A549 (cell line): ENCODE measurements around the gene TAX1BP1. TPM values are rescaled to one million over a fixed set of nuclear protein-coding genes. Genes with fewer than 3 reads are reported as not detected.

Experiments
- ATAC-seq, 2 experiments: fragments of 200-7000 bp in 1 of 2; fragments of >200 bp in 1 of 2; cut with Nextera tagmentation in 1 of 2; cut with Tn5 transposase in 1 of 2; 3 replicates each; pipeline versions ENCODE4 v1.8.0 to v1.9.1; 2018 to 2020; ENCODE audit warnings: mild to moderate bottlenecking in 1 of 2, moderate library complexity in 1 of 2
- CTCF ChIA-PET: fragments of 300-600 bp; sonication (Branson Sonifier 250); formaldehyde crosslinking; extraction: SDS; loops from one replicate; lab custom pipeline; 2021; ENCODE audit warnings: antibody characterized with exemption, inconsistent platforms; lab: Yijun Ruan, JAX
- POLR2A ChIA-PET: fragments of 350-600 bp; formaldehyde crosslinking; extraction: SDS; loops from one replicate; lab custom pipeline; 2021; ENCODE audit warnings: antibody characterized with exemption, inconsistent platforms; lab: Yijun Ruan, JAX
- DNase-seq, 2 experiments: peaks; one replicate each; pipeline versions ENCODE4 v3.0.0 to v3.0.0-alpha.2; 2011 to 2016; ENCODE audit warnings: low read depth in 1 of 2, low spot score in 1 of 2
- FAIRE-seq: peaks from 2 replicates; lab custom pipeline; 2011; peaks lifted over from hg19 to GRCh38; lab: Jason Lieb, UNC
- H3K27ac ChIP-seq, 2 experiments: fragments of >200 bp; sonication (Bioruptor Twin); formaldehyde crosslinking; 3 replicates each; pipeline ENCODE4 v1.5.1; 2016 to 2017
- H3K4me1 ChIP-seq: fragments of >200 bp; sonication (Bioruptor Twin); formaldehyde crosslinking; 3 replicates; pipeline ENCODE4 v1.6.1; 2016
- H3K4me2 ChIP-seq: fragments of >200 bp; sonication (Bioruptor Twin); formaldehyde crosslinking; 3 replicates; pipeline ENCODE4 v1.6.1; 2016
- H3K4me3 ChIP-seq: fragments of >200 bp; sonication (Bioruptor Twin); formaldehyde crosslinking; 3 replicates; pipeline ENCODE4 v1.5.1; 2016
- H3K9me3 ChIP-seq: fragments of >200 bp; sonication (Bioruptor Twin); formaldehyde crosslinking; 3 replicates; pipeline ENCODE4 v1.6.1; 2016
- CBX2 ChIP-seq: fragments of 200-600 bp; sonication (generic); IDR thresholded peaks from 2 replicates; pipeline ENCODE4 v1.6.1; 2016; ENCODE audit warnings: low read depth, mild to moderate bottlenecking, borderline replicate concordance
- CBX8 ChIP-seq: fragments of 200-600 bp; sonication (generic); IDR thresholded peaks from 2 replicates; pipeline ENCODE4 v1.6.1; 2016
- CHD2 ChIP-seq: fragments of 150-350 bp; IDR thresholded peaks from 2 replicates; pipeline ENCODE4 v1.6.1; 2014; ENCODE audit warnings: low read length; ENCODE audit not compliant: partially characterized antibody
- E2F6 ChIP-seq: IDR thresholded peaks from 2 replicates; pipeline ENCODE4 v1.6.1; 2012; ENCODE audit warnings: low read depth, borderline replicate concordance
- EHF ChIP-seq: fragments of 250-450 bp; sonication (Bioruptor Pico); IDR thresholded peaks from 2 replicates; pipeline ENCODE4 v1.5.0; 2020; ENCODE audit warnings: mild to moderate bottlenecking
- EHMT2 ChIP-seq: fragments of 200-600 bp; sonication (generic); IDR thresholded peaks from 2 replicates; pipeline ENCODE4 v1.6.1; 2016; ENCODE audit warnings: antibody characterized with exemption, low read depth, mild to moderate bottlenecking, moderate library complexity
- ESRRA ChIP-seq: fragments of 150-350 bp; IDR thresholded peaks from 2 replicates; pipeline ENCODE4 v1.6.1; 2014; ENCODE audit warnings: mild to moderate bottlenecking, low read length, borderline replicate concordance
- FOXS1 ChIP-seq: fragments of 250-450 bp; sonication (Bioruptor Pico); IDR thresholded peaks from 2 replicates; pipeline ENCODE4 v1.5.0; 2020; ENCODE audit warnings: mild to moderate bottlenecking, moderate library complexity
- GATA3 ChIP-seq: IDR thresholded peaks from 2 replicates; pipeline ENCODE4 v1.6.1; 2012; ENCODE audit warnings: borderline replicate concordance
- HDAC2 ChIP-seq: fragments of 200-600 bp; sonication (generic); IDR thresholded peaks from 2 replicates; pipeline ENCODE4 v1.6.1; 2016
- HEYL ChIP-seq: fragments of 250-450 bp; sonication (Bioruptor Pico); IDR thresholded peaks from 2 replicates; pipeline ENCODE4 v1.8.0; 2021; ENCODE audit warnings: mild to moderate bottlenecking, moderate library complexity
- HOXB13 ChIP-seq: fragments of 250-450 bp; sonication (Bioruptor Pico); IDR thresholded peaks from 2 replicates; pipeline ENCODE4 v1.5.0; 2020; ENCODE audit warnings: low read depth, mild to moderate bottlenecking, moderate library complexity
- HOXB5 ChIP-seq: fragments of 250-450 bp; sonication (Bioruptor Pico); IDR thresholded peaks from 2 replicates; pipeline ENCODE4 v1.5.0; 2020; ENCODE audit warnings: mild to moderate bottlenecking, moderate library complexity
- JUNB ChIP-seq: fragments of >200 bp; sonication (Bioruptor Twin); formaldehyde crosslinking; IDR thresholded peaks from 2 replicates; pipeline ENCODE4 v1.6.1; 2016
- KDM1A ChIP-seq: fragments of 200-600 bp; sonication (generic); IDR thresholded peaks from 2 replicates; pipeline ENCODE4 v1.6.1; 2016; ENCODE audit warnings: low read depth, mild to moderate bottlenecking
- MAFK ChIP-seq: fragments of 450-650 bp; IDR thresholded peaks from 2 replicates; pipeline ENCODE4 v1.6.1; 2014; ENCODE audit not compliant: partially characterized antibody
- MAZ ChIP-seq: fragments of 150-350 bp; IDR thresholded peaks from 2 replicates; pipeline ENCODE4 v1.6.1; 2014; ENCODE audit warnings: antibody characterized with exemption, low read depth, low read length, borderline replicate concordance
- PBX3 ChIP-seq: IDR thresholded peaks from 2 replicates; pipeline ENCODE4 v1.6.1; 2012
- POLR2A ChIP-seq: IDR thresholded peaks from 2 replicates; pipeline ENCODE4 v1.6.1; 2012; ENCODE audit warnings: mild to moderate bottlenecking, low read length
- RAD21 ChIP-seq, 2 experiments: fragments of >200 bp in 1 of 2; sonication (Bioruptor Twin) in 1 of 2; formaldehyde crosslinking in 1 of 2; IDR thresholded peaks in 1 of 2; conservative IDR thresholded peaks in 1 of 2; 2 replicates in 1 of 2; 3 replicates in 1 of 2; pipeline ENCODE4 v1.6.1; 2012 to 2018; ENCODE audit warnings: inconsistent platforms in 1 of 2
- RCOR1 ChIP-seq: fragments of 150-350 bp; IDR thresholded peaks from 2 replicates; pipeline ENCODE4 v1.6.1; 2014; ENCODE audit warnings: antibody characterized with exemption, low read length, low read depth
- RNF2 ChIP-seq: fragments of 200-600 bp; sonication (generic); IDR thresholded peaks from 2 replicates; pipeline ENCODE4 v1.6.1; 2016; ENCODE audit warnings: low read depth, mild to moderate bottlenecking, antibody characterized with exemption, moderate library complexity, borderline replicate concordance
- TP53 ChIP-seq: fragments of 250-450 bp; sonication (Bioruptor Pico); IDR thresholded peaks from 2 replicates; pipeline ENCODE4 v1.5.0; 2021; ENCODE audit warnings: mild to moderate bottlenecking, moderate library complexity
- ZSCAN20 ChIP-seq: fragments of 250-450 bp; sonication (Bioruptor Pico); IDR thresholded peaks from 2 replicates; pipeline ENCODE4 v1.8.0; 2022; ENCODE audit warnings: mild to moderate bottlenecking, moderate library complexity
- WGBS: methylation state at CpG from one replicate; pipeline ENCODE4 v1.1.6; 2017; ENCODE audit errors: missing lambda C conversion rate; 5-methylcytosine and 5-hydroxymethylcytosine counted together
- polyA plus RNA-seq, 4 experiments: library from polyadenylated mRNA; depleted of rRNA in 3 of 4; stranded (reverse); fragments of >200 nt; fragmentation: RNase III in 1 of 4; extraction: RNeasy Plus Mini Kit Qiagen cat#74134 plus additional on column Dnase treatment in 1 of 4; gene quantifications; 2 replicates in 3 of 4; 3 replicates in 1 of 4; pipeline ENCODE4 v1.2.3, GENCODE V29; 2011 to 2017
- TF ChIP-seq, protein P1 (sequence below): fragments of >200 bp; sonication (Bioruptor Twin); formaldehyde crosslinking; IDR thresholded peaks from 3 replicates; pipeline ENCODE4 v1.5.1; 2016
- TF ChIP-seq, protein P2 (sequence below): fragments of 150-350 bp; IDR thresholded peaks from 2 replicates; pipeline ENCODE4 v1.6.1; 2014; ENCODE audit warnings: low read depth, mild to moderate bottlenecking, low read length

The TAX1BP1 gene
- polyA plus RNA-seq, 2 of the 4 experiments (the other 2 are of a cell fraction): 105 to 180 TPM

DNA sequence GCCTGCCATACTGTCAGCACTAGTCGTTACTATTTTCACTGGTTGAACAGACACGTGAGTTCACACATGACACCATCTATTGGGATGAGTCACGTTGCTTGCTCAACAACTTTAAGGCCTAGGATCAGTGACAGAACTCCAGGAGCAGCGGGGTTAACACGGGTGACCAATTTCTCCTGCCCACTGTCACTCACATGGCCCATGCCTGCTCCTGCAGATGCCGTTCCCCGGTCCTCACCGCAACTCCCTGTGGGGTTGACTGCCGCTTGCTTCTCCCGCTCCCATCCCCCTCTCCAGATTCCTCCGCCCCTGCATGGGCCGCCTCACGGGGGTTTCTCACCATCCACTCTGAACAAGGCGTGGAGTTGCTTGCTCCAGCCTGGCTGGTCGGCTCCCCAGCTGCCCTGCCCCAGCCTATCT, 128.2 kb downstream of the TAX1BP1 start:
- POLR2A ChIA-PET: no interaction called here
- DNase-seq (no peak), ATAC-seq (no peak)
- CTCF ChIA-PET: interaction anchor here (0.9 kb wide), 1 partner anchor 27 kb away, joined by 3 read pairs; no protein-coding TSS in a partner anchor
- no peak overlapping the region for H3K4me2 ChIP-seq
- H3K9me3 ChIP-seq: no peaks in the 10 kb centered on the region
- H3K4me3 ChIP-seq: no peak overlapping the region
- no peaks in the 10 kb centered on the region for H3K4me1 ChIP-seq
- TF ChIP-seq HOXB13 (CRISPR knock-in tag): no peak
- no peak for TF ChIP-seq EHF (CRISPR knock-in tag)
- TF ChIP-seq HOXB5 (CRISPR knock-in tag): no peak
- no peak for TF ChIP-seq EHMT2
- TF ChIP-seq HEYL (CRISPR knock-in tag): no peak
- no peak for TF ChIP-seq CBX2
- TF ChIP-seq, protein P1, sequence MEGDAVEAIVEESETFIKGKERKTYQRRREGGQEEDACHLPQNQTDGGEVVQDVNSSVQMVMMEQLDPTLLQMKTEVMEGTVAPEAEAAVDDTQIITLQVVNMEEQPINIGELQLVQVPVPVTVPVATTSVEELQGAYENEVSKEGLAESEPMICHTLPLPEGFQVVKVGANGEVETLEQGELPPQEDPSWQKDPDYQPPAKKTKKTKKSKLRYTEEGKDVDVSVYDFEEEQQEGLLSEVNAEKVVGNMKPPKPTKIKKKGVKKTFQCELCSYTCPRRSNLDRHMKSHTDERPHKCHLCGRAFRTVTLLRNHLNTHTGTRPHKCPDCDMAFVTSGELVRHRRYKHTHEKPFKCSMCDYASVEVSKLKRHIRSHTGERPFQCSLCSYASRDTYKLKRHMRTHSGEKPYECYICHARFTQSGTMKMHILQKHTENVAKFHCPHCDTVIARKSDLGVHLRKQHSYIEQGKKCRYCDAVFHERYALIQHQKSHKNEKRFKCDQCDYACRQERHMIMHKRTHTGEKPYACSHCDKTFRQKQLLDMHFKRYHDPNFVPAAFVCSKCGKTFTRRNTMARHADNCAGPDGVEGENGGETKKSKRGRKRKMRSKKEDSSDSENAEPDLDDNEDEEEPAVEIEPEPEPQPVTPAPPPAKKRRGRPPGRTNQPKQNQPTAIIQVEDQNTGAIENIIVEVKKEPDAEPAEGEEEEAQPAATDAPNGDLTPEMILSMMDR: no peak
- no peak for TF ChIP-seq JUNB
- no peak for TF ChIP-seq CBX8
- no peak for TF ChIP-seq HDAC2
- no peak for TF ChIP-seq E2F6
- no peak for TF ChIP-seq GATA3
- TF ChIP-seq ESRRA: no peak
- TF ChIP-seq MAFK: no peak
- TF ChIP-seq TP53 (CRISPR knock-in tag): no peak
- TF ChIP-seq, protein P2, sequence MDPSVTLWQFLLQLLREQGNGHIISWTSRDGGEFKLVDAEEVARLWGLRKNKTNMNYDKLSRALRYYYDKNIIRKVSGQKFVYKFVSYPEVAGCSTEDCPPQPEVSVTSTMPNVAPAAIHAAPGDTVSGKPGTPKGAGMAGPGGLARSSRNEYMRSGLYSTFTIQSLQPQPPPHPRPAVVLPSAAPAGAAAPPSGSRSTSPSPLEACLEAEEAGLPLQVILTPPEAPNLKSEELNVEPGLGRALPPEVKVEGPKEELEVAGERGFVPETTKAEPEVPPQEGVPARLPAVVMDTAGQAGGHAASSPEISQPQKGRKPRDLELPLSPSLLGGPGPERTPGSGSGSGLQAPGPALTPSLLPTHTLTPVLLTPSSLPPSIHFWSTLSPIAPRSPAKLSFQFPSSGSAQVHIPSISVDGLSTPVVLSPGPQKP: no peak
- no peak for TF ChIP-seq POLR2A
- TF ChIP-seq PBX3: no peak
- TF ChIP-seq KDM1A: no peak
- no peak for TF ChIP-seq CHD2
- TF ChIP-seq, all 56 proteins: peak for 0
- WGBS: 88% methylated on average over 15 of the region's 15 CpGs
- no peak for FAIRE-seq
- H3K27ac ChIP-seq: no peak overlapping the region

DNA sequence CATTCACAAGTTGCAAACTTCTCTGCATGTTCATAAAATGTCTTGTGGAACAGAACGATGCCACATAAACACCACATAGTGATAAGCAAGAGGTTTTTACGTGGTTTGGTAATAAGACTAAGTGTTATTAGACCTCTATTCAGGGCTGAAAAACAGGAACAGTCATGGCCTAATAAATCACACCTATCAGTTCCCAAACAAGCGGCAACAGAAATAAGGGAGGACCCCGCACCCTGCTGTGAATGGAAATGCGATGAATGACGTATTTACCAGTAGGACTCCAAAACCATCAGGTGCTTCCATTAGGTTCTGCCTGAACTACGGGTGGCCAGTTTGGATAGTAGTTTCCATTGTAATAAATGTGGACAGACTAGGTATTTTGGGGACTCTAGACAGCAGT, 129.1 kb downstream of the TAX1BP1 start:
- ChIA-PET CTCF (interaction anchor here (0.9 kb wide), 1 partner anchor 28 kb away, joined by 3 read pairs; no protein-coding TSS in a partner anchor), POLR2A (no interaction called here)
- 92% methylated on average over 7 of the region's 7 CpGs for WGBS
- Histone ChIP-seq H3K4me3 (no peak overlapping the region), H3K27ac (no peak overlapping the region), H3K4me2 (no peak overlapping the region), H3K4me1 (peaks cover 7% of the 10 kb centered on the region), H3K9me3 (no peaks in the 10 kb centered on the region)
- no peak for ATAC-seq
- no peak for DNase-seq
- no peak for TF ChIP-seq MAZ
- no peak for FAIRE-seq

- Histone ChIP-seq H3K9me3 (no peaks in the 10 kb centered on the region), H3K27ac (no peak overlapping the region), H3K4me3 (no peak overlapping the region), H3K4me1 (peaks cover 15% of the 10 kb centered on the region), H3K4me2 (no peak overlapping the region)
- no peak for DNase-seq
- ChIA-PET POLR2A (no interaction called here), CTCF (interaction anchor here (2.0 kb wide), 1 partner anchor 96 kb away, joined by 4 read pairs; no protein-coding TSS in a partner anchor)
- no peak for FAIRE-seq
- TF ChIP-seq RAD21 (conservative IDR thresholded peaks at IDR 0.05 in 1 of 2, IDR thresholded peaks at IDR 0.05 in 1 of 2) (no peak), FOXS1 (CRISPR knock-in tag) (no peak), RCOR1 (no peak), ZSCAN20 (no peak), JUNB (no peak), RNF2 (no peak)
- TF ChIP-seq, protein P1: no peak
- TF ChIP-seq, protein P2: no peak
- WGBS: 76% methylated on average over 5 of the region's 5 CpGs
- ATAC-seq: no peak
Observed at GRCh38 chr7:27870595-27870994, 130.6 kb downstream of the TAX1BP1 start.
